A673 (cell line): Measurements from ENCODE around the gene GJB6.

Experiments
- EZH2 ChIP-seq: fragments of 200-600 bp; sonication (generic); IDR thresholded peaks from 2 replicates; pipeline ENCODE4 v1.6.1; 2017; ENCODE audit warnings: borderline replicate concordance, low read depth, mild to moderate bottlenecking, mixed read lengths, antibody characterized with exemption, low read length; ENCODE audit not compliant: poor library complexity, severe bottlenecking
- TF ChIP-seq, protein P1 (sequence below): fragments of 300-800, 200-600 bp; sonication (generic); conservative IDR thresholded peaks from 2 replicates; pipeline ENCODE4 v1.5.1; 2017; ENCODE audit warnings: low read depth, mild to moderate bottlenecking, antibody characterized with exemption, low read length, moderate library complexity, mixed read lengths

DNA sequence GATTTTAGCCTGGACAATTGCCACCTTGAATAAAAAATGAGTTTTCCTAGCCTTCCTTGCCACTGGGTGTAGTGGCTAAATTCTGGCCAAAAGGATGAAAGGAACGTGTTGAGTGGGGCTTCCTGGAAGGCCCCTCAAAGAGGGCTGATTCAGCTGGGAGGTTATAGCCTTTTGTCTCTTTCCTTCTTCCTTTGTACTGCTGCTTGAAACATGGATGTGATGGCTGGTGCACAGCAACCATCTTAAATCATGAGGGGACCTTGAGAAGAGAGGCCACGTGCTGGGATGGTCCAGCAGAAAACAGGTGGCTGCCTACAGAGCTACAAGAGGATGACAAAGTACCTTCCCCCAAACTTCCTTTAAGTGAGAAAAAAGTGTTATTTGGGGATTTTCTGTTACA lies 40.0 kb upstream of the GJB6 start:
- TF ChIP-seq, protein P1, sequence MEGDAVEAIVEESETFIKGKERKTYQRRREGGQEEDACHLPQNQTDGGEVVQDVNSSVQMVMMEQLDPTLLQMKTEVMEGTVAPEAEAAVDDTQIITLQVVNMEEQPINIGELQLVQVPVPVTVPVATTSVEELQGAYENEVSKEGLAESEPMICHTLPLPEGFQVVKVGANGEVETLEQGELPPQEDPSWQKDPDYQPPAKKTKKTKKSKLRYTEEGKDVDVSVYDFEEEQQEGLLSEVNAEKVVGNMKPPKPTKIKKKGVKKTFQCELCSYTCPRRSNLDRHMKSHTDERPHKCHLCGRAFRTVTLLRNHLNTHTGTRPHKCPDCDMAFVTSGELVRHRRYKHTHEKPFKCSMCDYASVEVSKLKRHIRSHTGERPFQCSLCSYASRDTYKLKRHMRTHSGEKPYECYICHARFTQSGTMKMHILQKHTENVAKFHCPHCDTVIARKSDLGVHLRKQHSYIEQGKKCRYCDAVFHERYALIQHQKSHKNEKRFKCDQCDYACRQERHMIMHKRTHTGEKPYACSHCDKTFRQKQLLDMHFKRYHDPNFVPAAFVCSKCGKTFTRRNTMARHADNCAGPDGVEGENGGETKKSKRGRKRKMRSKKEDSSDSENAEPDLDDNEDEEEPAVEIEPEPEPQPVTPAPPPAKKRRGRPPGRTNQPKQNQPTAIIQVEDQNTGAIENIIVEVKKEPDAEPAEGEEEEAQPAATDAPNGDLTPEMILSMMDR, result no peak
- TF ChIP-seq EZH2, result no peak
